ENCODE data around the gene TKT. TPM values are rescaled to one million over a fixed set of nuclear protein-coding genes. Genes with fewer than 3 reads are reported as not detected.

The TKT gene
- total and polyA plus RNA-seq, 4 donors: 18.1 to 202 (median 129) TPM

GRCh38 chr3:53240989-53241972 is 14.5 kb downstream of the TKT start:
- Histone ChIP-seq H3K27me3 (ENCODE audit: control insufficient read depth in 4 of 4, insufficient read depth in 4 of 4, low read length in 3 of 4) (no peaks in the 10 kb centered on the region), H3K4me1 (ENCODE audit: control insufficient read depth in 4 of 4, insufficient read depth in 4 of 4, low read length in 3 of 4) (peaks cover 15 to 17% (median 16%) of the 10 kb centered on the region in 4 donors), H3K9ac (ENCODE audit: low read depth in 1 of 2, low read length in 2 of 2) (no peak overlapping the region), H3K9me3 (ENCODE audit: control insufficient read depth in 4 of 4, low read length in 3 of 4) (no peaks in the 10 kb centered on the region), H3K27ac (ENCODE audit: low read depth in 1 of 2, low read length in 2 of 2) (no peak overlapping the region), H3K36me3 (ENCODE audit: control insufficient read depth in 4 of 4, insufficient read depth in 3 of 4, low read depth in 1 of 4, low read length in 3 of 4) (peaks cover 0 to 12% (median 1%) of the 10 kb centered on the region in 4 donors), H3K4me3 (ENCODE audit: low read depth in 1 of 3, low read length in 3 of 3) (no peak overlapping the region)
- TF ChIP-seq MAX (IDR thresholded peaks at IDR 0.05) (no peak), YY1 (IDR thresholded peaks at IDR 0.05) (no peak), HNF4A (conservative IDR thresholded peaks at IDR 0.05) (no peak), GABPA (IDR thresholded peaks at IDR 0.05 in 1 of 2, conservative IDR thresholded peaks at IDR 0.05 in 1 of 2) (no peak), REST (IDR thresholded peaks at IDR 0.05) (no peak), ATF3 (IDR thresholded peaks at IDR 0.05) (no peak), EGR1 (IDR thresholded peaks at IDR 0.05; ENCODE audit: low read depth in 2 of 2) (no peak), TAF1 (conservative IDR thresholded peaks at IDR 0.05) (no peak)
- WGBS: 92% methylated on average over 28 of the region's 28 CpGs
- DNase-seq (ENCODE audit: low spot score): no peak

GRCh38 chr3:53239800-53240199 is 16.0 kb downstream of the TKT start:
- TF ChIP-seq JUND (IDR thresholded peaks at IDR 0.05): no peak
- no peak for TF ChIP-seq HNF4A (conservative IDR thresholded peaks at IDR 0.05)
- TF ChIP-seq ATF3 (IDR thresholded peaks at IDR 0.05): no peak
- TF ChIP-seq NR2F2 (IDR thresholded peaks at IDR 0.05): no peak
- no peak for TF ChIP-seq YY1 (IDR thresholded peaks at IDR 0.05)
- no peak for TF ChIP-seq FOXA2 (IDR thresholded peaks at IDR 0.05)
- no peak for TF ChIP-seq REST (IDR thresholded peaks at IDR 0.05)
- no peak for TF ChIP-seq FOXA1 (IDR thresholded peaks at IDR 0.05)
- TF ChIP-seq GABPA (IDR thresholded peaks at IDR 0.05 in 1 of 2, conservative IDR thresholded peaks at IDR 0.05 in 1 of 2): no peak
- TF ChIP-seq HNF4G (IDR thresholded peaks at IDR 0.05): no peak
- no peak for TF ChIP-seq EGR1 (IDR thresholded peaks at IDR 0.05; ENCODE audit: low read depth in 2 of 2)
- no peak for TF ChIP-seq RAD21 (IDR thresholded peaks at IDR 0.05)
- no peak for TF ChIP-seq CTCF (IDR thresholded peaks at IDR 0.05; ENCODE audit: low read depth, low read length, missing input control)
- H3K9ac ChIP-seq (ENCODE audit: low read depth in 1 of 2, low read length in 2 of 2): no peak overlapping the region
- no peaks in the 10 kb centered on the region for H3K9me3 ChIP-seq (ENCODE audit: control insufficient read depth in 4 of 4, low read length in 3 of 4)
- peaks cover 0 to 12% (median 2%) of the 10 kb centered on the region in 4 donors for H3K36me3 ChIP-seq (ENCODE audit: control insufficient read depth in 4 of 4, insufficient read depth in 3 of 4, low read depth in 1 of 4, low read length in 3 of 4)
- peaks cover 20 to 24% (median 22%) of the 10 kb centered on the region in 4 donors for H3K4me1 ChIP-seq (ENCODE audit: control insufficient read depth in 4 of 4, insufficient read depth in 4 of 4, low read length in 3 of 4)
- no peak overlapping the region for H3K4me3 ChIP-seq (ENCODE audit: low read depth in 1 of 3, low read length in 3 of 3)
- H3K27ac ChIP-seq (ENCODE audit: low read depth in 1 of 2, low read length in 2 of 2): no peak overlapping the region
- no peak for DNase-seq (ENCODE audit: low spot score)
- no peaks in the 10 kb centered on the region for H3K27me3 ChIP-seq (ENCODE audit: control insufficient read depth in 4 of 4, insufficient read depth in 4 of 4, low read length in 3 of 4)
- 84% methylated on average over 5 of the region's 5 CpGs for WGBS

All from liver (tissue), 9 donors.